IPS-11a (cell line): Measurements from ENCODE around the gene ASCL1.

Experiments used
- H3K4me3 ChIP-seq: one replicate; pipeline ENCODE4 v1.5.1; 2013; ENCODE audit warnings: low read depth, low read length, control low read depth

Gene ASCL1

DNA sequence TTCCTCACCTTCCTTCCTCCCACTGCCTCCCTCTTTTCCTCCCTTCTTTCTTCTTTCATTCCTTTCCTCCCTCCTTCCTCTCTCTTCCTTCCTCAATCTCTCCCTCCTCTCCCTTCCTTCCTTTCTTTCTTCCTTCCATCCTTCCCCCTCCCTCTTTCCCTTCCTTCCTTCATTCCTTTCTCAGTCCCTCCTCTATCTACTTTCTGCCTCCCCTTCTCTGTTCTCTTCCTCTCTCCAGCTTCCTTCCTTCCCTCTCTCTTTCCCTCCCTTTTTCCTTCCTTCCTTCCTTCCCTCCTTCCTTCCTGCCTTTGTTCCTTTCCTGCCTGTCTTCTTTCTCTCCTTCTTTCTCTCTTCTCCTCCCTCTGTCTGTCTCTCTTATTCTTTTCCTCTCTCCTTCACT, 16.1 kb downstream of the ASCL1 start:
- H3K4me3 ChIP-seq = no peak overlapping the region

DNA sequence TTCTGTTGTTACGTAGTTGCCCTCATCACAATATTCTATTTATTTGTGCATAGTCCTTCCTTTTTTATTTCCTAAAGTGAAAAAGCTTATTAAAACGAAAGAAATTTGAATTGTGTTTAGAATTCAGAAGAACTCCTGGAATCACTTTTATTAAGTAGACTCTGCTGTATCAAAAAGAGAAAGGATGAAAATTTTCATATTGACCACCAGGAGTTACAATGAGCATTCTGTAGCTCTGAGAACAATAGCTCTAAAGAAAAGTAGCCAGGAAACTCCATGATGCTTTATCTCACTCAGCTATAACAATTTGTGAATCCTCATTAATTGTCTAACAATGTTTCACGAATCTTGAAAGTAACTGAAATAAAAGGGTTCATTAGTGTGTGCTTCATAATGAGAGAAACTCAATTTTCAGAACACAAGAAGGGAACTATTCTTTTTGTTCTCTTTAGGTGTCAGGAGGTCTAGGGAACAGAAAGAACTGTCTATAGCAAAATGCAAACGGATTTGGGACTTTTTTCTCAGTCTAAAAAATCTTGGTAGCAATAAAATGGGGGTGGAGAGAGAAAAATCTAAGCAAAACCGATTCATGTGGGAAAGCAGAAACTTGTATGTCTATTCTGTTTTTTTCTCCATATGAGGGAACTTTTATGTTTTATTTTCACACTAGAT, 19.3 kb downstream of the ASCL1 start:
- H3K4me3 ChIP-seq = no peak overlapping the region

DNA sequence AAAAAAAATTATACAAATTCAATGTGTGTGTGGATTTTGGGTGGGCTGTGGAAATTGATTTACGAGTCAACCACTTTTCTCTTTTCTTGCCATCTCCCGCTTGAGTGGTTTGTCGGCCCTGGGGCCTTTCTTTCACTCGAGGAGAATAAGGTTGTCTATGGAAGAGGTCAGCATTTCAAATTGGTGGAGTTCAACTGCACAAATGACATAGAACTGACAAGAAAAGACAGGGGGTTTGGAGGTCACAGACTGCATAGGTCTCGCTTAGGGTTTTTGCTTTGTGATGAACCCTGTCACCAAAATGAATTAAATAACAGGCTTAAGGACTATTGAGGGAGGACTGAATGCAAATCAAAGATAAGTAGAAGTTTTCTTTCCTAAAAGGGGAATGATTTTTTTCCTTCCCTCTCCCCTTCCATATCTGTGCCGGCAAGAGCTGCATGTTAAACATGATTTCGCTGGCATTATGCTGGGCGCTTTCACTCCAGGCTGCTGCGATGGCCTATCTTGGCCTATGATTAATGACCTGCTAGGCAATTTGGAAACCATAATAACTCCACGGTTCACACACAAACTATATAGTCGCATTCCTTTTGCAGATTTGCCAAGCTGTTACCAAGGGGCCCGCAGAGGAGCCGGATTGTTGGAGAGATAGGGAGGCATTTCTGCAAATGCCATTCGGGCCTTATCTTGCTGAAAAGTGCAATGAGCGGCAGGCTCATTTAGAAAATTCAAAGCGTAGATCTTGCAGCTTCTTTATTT, 20.7 kb downstream of the ASCL1 start:
- H3K4me3 ChIP-seq = no peak overlapping the region

DNA sequence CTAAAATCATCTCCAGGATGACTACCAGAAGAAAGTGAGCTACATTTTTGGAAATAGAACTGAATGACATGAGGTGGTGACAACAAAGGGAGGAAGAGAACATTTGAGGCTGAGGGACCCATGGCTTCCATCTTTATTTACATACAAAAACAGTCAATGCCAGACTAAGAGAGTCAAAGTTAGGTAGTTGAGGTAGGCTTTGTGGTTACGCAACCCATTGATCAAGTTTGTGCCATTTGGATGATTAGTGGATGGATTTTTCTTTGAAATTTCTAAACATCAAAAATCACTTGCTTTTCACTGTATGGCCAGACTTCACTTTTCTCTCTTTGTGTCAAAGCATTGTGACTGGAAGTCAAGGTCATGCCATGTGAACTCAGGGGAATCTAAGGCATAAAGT, 22.9 kb downstream of the ASCL1 start:
- H3K4me3 ChIP-seq = no peak overlapping the region

DNA sequence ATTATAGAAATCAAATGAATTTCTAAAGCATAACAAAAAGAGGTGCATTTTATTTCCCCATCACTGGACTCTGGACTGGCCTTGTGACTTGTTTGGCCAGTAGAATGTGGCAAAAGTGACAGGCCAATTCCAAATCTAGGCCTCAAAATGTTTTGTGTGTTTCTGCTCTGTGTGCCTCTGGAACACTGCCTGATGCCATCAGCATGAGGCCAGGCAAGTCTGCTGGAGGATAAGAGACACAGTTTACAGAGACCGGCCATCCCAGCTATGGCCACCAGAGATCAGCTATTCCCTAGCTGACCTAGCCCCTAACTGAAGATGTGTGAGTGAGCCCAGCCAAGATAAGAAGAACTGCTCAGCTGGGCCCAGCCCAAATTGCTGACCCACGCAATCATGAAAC, 32.9 kb downstream of the ASCL1 start:
- no peak overlapping the region for H3K4me3 ChIP-seq

DNA sequence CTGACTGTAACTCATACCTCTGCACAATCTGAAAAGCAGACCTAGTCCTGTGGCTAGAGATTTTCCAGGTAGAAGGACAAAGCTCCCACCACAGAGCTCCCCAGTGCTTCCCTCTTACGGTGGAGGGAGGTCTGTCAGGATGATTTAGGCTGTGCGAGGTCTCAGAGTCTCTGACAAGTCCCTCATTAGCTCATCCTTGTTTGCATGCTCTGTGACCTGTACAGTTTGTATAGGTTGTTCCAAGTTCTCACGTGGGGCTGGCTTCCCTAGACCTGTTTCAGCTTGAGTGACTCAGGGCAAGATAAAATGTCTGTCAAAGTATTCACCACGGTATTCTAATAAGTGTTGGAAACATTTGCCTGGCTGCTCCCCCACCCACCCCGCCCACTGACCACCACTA, 34.8 kb downstream of the ASCL1 start:
- H3K4me3 ChIP-seq = no peak overlapping the region

DNA sequence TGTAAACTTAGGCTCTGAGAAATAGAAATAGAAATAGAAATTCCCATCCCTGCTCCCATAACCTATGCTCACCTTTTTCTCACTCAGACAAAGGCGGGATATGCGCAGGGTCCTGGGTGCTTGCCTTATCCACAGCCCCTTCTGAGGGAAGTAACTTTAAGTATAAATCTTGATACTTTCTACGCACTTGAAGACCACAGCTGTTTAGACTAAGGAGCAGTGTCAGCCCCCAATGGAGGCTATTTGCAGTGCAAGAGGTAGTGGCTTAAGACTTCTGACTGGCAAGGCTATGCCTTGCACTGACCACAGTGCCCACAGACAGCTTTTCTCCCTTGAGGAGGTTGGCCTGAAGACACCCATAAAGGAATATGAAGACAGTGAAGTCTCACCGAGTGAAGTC, 35.2 kb downstream of the ASCL1 start:
- H3K4me3 ChIP-seq = no peak overlapping the region

DNA sequence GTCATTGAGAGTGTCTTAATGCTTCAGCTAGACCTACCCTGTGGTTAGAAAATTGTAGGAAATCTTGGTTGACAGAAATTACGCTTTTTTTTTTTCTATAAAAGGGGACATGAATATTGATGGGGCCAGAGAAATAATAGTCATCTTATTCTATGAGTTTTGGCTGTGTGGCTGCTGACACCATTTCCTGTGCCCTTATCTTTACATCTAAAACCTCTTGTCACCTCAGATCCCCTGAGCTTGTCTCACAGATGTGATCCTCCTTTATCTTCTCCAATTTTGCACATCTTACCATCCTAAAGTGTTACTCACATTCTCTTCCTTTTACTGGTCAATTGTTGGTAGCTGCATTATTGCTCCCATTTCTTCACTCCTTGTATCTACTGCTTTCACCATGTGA, 36.1 kb downstream of the ASCL1 start:
- no peak overlapping the region for H3K4me3 ChIP-seq

DNA sequence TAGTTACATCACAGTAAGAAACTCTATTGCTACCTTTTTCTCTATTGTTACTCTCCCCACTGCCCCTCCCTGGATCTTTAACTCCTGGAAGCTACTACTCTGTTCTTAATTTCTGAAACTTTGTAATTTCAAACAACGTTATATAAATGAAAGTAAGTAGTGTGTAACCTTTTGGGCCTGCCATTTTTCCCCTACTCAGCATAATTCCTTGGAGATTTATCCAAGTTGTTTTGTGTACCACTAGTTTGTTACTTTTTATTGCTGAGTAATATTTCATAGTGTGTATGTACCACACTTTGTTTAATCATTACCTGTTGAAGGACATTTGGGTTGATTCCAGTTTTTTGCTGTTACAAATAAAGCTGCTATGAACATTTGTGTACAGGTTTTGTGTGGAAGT, 37.9 kb downstream of the ASCL1 start:
- no peak overlapping the region for H3K4me3 ChIP-seq
